ENCODE data around the gene GHDC. TPM values are rescaled to one million over a fixed set of nuclear protein-coding genes. Genes with fewer than 3 reads are reported as not detected.
A peak's percentile ranks its signal among the peaks of the same experiment; 100 is the strongest.

Gene GHDC
- total and polyA plus RNA-seq, 2 of the 8 experiments (the other 6 are each of a cell fraction or from before 2014, with no cell fraction given) = 7.4 to 8.1 TPM

GRCh38 chr17:42191275-42191608 lies 3.1 kb downstream of the GHDC start:
- WGBS, 2 experiments (ENCODE audit: extremely low coverage in 1 of 2, insufficient coverage in 1 of 2, insufficient read length in 1 of 2, insufficient replicate concordance in 2 of 2, low coverage in 1 of 2, low lambda C conversion rate in 2 of 2, missing lambda C conversion rate in 1 of 2) = 88% methylated on average over 5 of the region's 5 CpGs; no CpG with 5 or more reads in 1 of the 2 experiments
- Histone ChIP-seq H4K20me1 (replicated peaks in 1 of 2; ENCODE audit: control insufficient read depth in 1 of 2, insufficient read depth in 2 of 2, low read length in 2 of 2) (peaks cover 0 to 1% of the 10 kb centered on the region in 2 experiments), H2BK5ac (ENCODE audit: low read depth, low read length) (no peak overlapping the region), H3K9ac (replicated peaks in 1 of 4; ENCODE audit: extremely low read depth in 1 of 4, low read depth in 3 of 4, low read length in 3 of 4) (no peak overlapping the region), H3K27ac (ENCODE audit: low read depth, low read length) (no peak overlapping the region), H4K8ac (ENCODE audit: extremely low read depth, insufficient read depth, low read length) (peak overlapping the region; percentile 2; the same call in 1 of the 2 replicates), H3K79me1 (ENCODE audit: low read depth, low read length) (no peaks in the 10 kb centered on the region), H2BK15ac (ENCODE audit: low read length) (no peak overlapping the region), H3K4me3 (ENCODE audit: extremely low read depth in 1 of 4, insufficient read depth in 2 of 4, low read depth in 3 of 4, low read length in 4 of 4) (no peak overlapping the region), H2BK120ac (replicated peaks; ENCODE audit: low read depth, low read length) (no peak overlapping the region), H4K5ac (ENCODE audit: insufficient read length, low read depth, low read length) (no peak overlapping the region), H2BK12ac (ENCODE audit: low read depth, low read length) (no peak overlapping the region), H2AFZ (ENCODE audit: low read length) (no peak overlapping the region), H2BK20ac (ENCODE audit: low read length) (no peak overlapping the region), H3K23me2 (ENCODE audit: low read depth, low read length) (no peaks in the 10 kb centered on the region), H3K56ac (replicated peaks; ENCODE audit: insufficient read length, low read depth, low read length) (no peak overlapping the region), H2AK5ac (ENCODE audit: low read depth, low read length) (no peak overlapping the region), H4K91ac (replicated peaks; ENCODE audit: insufficient read length, low read length) (no peak overlapping the region), H3K9me3 (ENCODE audit: insufficient read depth in 2 of 2, low read depth in 1 of 2, low read length in 1 of 2) (no peaks in the 10 kb centered on the region), H3K4ac (replicated peaks; ENCODE audit: insufficient read length, low read depth, low read length) (no peak overlapping the region), H3K4me1 (replicated peaks in 1 of 4; ENCODE audit: control insufficient read depth in 3 of 4, insufficient read depth in 4 of 4, low read length in 3 of 4) (peaks cover 0 to 4% (median 3%) of the 10 kb centered on the region in 4 experiments; a peak in 5 of 7 replicates), H3K14ac (ENCODE audit: insufficient read length) (no peak overlapping the region), H3K27me3 (replicated peaks in 1 of 4; ENCODE audit: control insufficient read depth in 3 of 4, extremely low read depth in 1 of 4, insufficient read depth in 3 of 4, low read length in 3 of 4) (no peaks in the 10 kb centered on the region), H3K4me2 (ENCODE audit: insufficient read depth in 1 of 2, low read depth in 2 of 2, low read length in 2 of 2) (no peak overlapping the region), H3K36me3 (ENCODE audit: control insufficient read depth in 2 of 4, insufficient read depth in 4 of 4, low read length in 3 of 4) (no peaks in the 10 kb centered on the region), H3K79me2 (ENCODE audit: control insufficient read depth in 1 of 2, insufficient read depth in 2 of 2, low read length in 2 of 2) (no peaks in the 10 kb centered on the region), H3K23ac (ENCODE audit: insufficient read length) (no peak overlapping the region), H3K18ac (ENCODE audit: extremely low read depth, low read length) (no peak overlapping the region)
- TF ChIP-seq CBX5 (IDR thresholded peaks at IDR 0.05; ENCODE audit: low read depth, low read length) (no peak), ATF2 (IDR thresholded peaks at IDR 0.05; ENCODE audit: low read length) (no peak), KDM4A (IDR thresholded peaks at IDR 0.05; ENCODE audit: low read depth, low read length, severe bottlenecking) (no peak), SAP30 (IDR thresholded peaks at IDR 0.05; ENCODE audit: insufficient read depth, insufficient replicate concordance, low read length) (no peak), POLR2A (IDR thresholded peaks at IDR 0.05; ENCODE audit: control extremely low read depth in 1 of 2, low read depth in 2 of 2, low read length in 2 of 2) (no peak), PHF8 (conservative IDR thresholded peaks at IDR 0.05; ENCODE audit: low read depth, low read length) (no peak), JUND (IDR thresholded peaks at IDR 0.05; ENCODE audit: low read length) (no peak), POLR2AphosphoS5 (IDR thresholded peaks at IDR 0.05; ENCODE audit: low read depth, low read length) (no peak), TCF12 (IDR thresholded peaks at IDR 0.05; ENCODE audit: low read depth, low read length) (no peak), YY1 (IDR thresholded peaks at IDR 0.05; ENCODE audit: low read depth, low read length) (no peak), ATF3 (IDR thresholded peaks at IDR 0.05; ENCODE audit: insufficient read depth, low read depth, low read length) (no peak)
- ChIA-PET CTCF (ENCODE audit: partially characterized antibody) (interaction anchor here (1.0 to 2.7 kb wide), 5 partner anchors 10 to 31 kb away, joined by 3 to 13 read pairs (median 4); partner anchors contain the start of gene KCNH4), POLR2A (ENCODE audit: partially characterized antibody) (no interaction called here)
- FAIRE-seq (no peak), DNase-seq (ENCODE audit: low read depth in 1 of 2, low spot score in 2 of 2) (no peak)
